Activated CD4-positive, alpha-beta T cell treated with anti-CD3 and anti-CD28 coated beads for 1 hour (primary cell): Measurements from ENCODE around the gene JPH2.
"Not testable (repeated sequence)": the region's sequence is repeated elsewhere in the genome, so short reads cannot be mapped to it uniquely, and the experiment has no call there.

ENCODE experiments used
- DNase-seq: peaks from one replicate; pipeline ENCODE4 v3.0.0-alpha.2; 2020

JPH2 gene

GRCh38 chr20:44187054-44187771 is at the start of gene JPH2:
TSS of gene JPH2 (minus strand) at chr20:44187188. CDS start at chr20:44186705, 483 bp downstream.
- DNase-seq = no peak

GRCh38 chr20:44235702-44236101 is 48.7 kb upstream of the JPH2 start:
- DNase-seq = no peak

GRCh38 chr20:44234566-44235317 is 47.8 kb upstream of the JPH2 start:
- no peak for DNase-seq

- DNase-seq = no peak
Measured at GRCh38 chr20:44233436-44234016, 46.5 kb upstream of the JPH2 start.

GRCh38 chr20:44232469-44232856 is 45.5 kb upstream of the JPH2 start:
- not testable (repeated sequence) for DNase-seq

GRCh38 chr20:44231713-44232468 is 44.9 kb upstream of the JPH2 start:
- DNase-seq = no peak

GRCh38 chr20:44231193-44231592 is 44.2 kb upstream of the JPH2 start:
- DNase-seq = no peak

- no peak for DNase-seq
Measured at GRCh38 chr20:44228465-44229258, 41.7 kb upstream of the JPH2 start.

- no peak for DNase-seq
Measured at GRCh38 chr20:44224637-44225036, 37.6 kb upstream of the JPH2 start.

GRCh38 chr20:44223721-44224120 is 36.7 kb upstream of the JPH2 start:
- no peak for DNase-seq

- no peak for DNase-seq
Measured at GRCh38 chr20:44222633-44223368, 35.8 kb upstream of the JPH2 start.

GRCh38 chr20:44222027-44222426 is 35.0 kb upstream of the JPH2 start:
- DNase-seq = no peak

GRCh38 chr20:44221368-44221954 is 34.5 kb upstream of the JPH2 start:
- no peak for DNase-seq

GRCh38 chr20:44219791-44220190 is 32.8 kb upstream of the JPH2 start:
- DNase-seq = no peak

- no peak for DNase-seq
Measured at GRCh38 chr20:44219170-44219730, 32.3 kb upstream of the JPH2 start.

- DNase-seq = no peak
Measured at GRCh38 chr20:44218446-44218845, 31.5 kb upstream of the JPH2 start.

- DNase-seq = peak; percentile 44
Measured at GRCh38 chr20:44217342-44218092, 30.5 kb upstream of the JPH2 start.

GRCh38 chr20:44215125-44215524 is 28.1 kb upstream of the JPH2 start:
- DNase-seq = peak; percentile 60

- no peak for DNase-seq
Measured at GRCh38 chr20:44212792-44213191, 25.8 kb upstream of the JPH2 start.
